ENCODE results near the gene SH3BGRL3.
"Not testable (repeated sequence)": the region's sequence is repeated elsewhere in the genome, so short reads cannot be mapped to it uniquely, and the experiment has no call there.

Gene SH3BGRL3

DNA sequence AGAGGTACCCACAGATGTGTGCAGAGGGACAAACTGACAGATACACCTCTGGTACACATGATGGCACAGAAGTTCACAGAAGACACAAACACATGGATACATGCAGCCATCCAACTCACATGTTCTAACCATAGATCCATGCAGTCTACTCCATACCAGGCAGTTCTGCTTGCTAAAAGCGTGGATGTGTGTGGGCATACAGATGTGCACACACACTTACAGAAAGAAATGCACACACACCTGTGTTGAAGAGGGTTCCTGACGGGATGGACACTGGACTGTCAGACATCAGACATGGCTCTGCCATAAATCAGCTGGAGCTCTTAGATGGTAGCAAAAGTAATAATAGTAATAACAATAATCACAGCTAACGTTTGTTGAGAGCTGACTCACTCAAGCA, 44.7 kb downstream of the SH3BGRL3 start:
- H3K27me3 ChIP-seq (ENCODE audit: insufficient read depth, low read length) = no peaks in the 10 kb centered on the region
- H3K4me2 ChIP-seq (ENCODE audit: low read length) = no peak overlapping the region
- no CpG with 5 or more reads among the region's 3 CpGs for WGBS (ENCODE audit: extremely low coverage, insufficient coverage, insufficient read length)
- no peak overlapping the region for H3K4ac ChIP-seq (ENCODE audit: low read depth, low read length)
- H3K9ac ChIP-seq (ENCODE audit: low read length) = no peak overlapping the region
- no peaks in the 10 kb centered on the region for H3K4me1 ChIP-seq (ENCODE audit: control insufficient read depth in 1 of 2, insufficient read depth in 2 of 2, low read length in 2 of 2)
- no peaks in the 10 kb centered on the region for H3K79me1 ChIP-seq (ENCODE audit: low read length)
- H2BK5ac ChIP-seq (ENCODE audit: low read depth, low read length, poor library complexity) = no peak overlapping the region
- no peak overlapping the region for H4K8ac ChIP-seq (ENCODE audit: low read depth, low read length)
- H3K36me3 ChIP-seq (ENCODE audit: control insufficient read depth in 1 of 2, insufficient read depth in 2 of 2, low read length in 2 of 2) = peaks cover 44 to 49% of the 10 kb centered on the region in 2 experiments
- H4K12ac ChIP-seq (ENCODE audit: low read depth, low read length) = no peak overlapping the region
- no peak overlapping the region for H3K4me3 ChIP-seq (ENCODE audit: low read depth, low read length)
- no peak overlapping the region for H2AFZ ChIP-seq (ENCODE audit: insufficient read depth, low read length, poor library complexity)
- DNase-seq = no peak
- peaks cover 5% of the 10 kb centered on the region for H3K9me3 ChIP-seq (ENCODE audit: insufficient read depth, low read depth, low read length)
- no peak overlapping the region for H2BK120ac ChIP-seq (ENCODE audit: insufficient read depth, low read length, poor library complexity)
- no peak overlapping the region for H2AK5ac ChIP-seq (ENCODE audit: low read length)
- H2BK12ac ChIP-seq (ENCODE audit: low read length) = no peak overlapping the region
- no peak overlapping the region for H3K23ac ChIP-seq (ENCODE audit: low read length)
- no peaks in the 10 kb centered on the region for H3K79me2 ChIP-seq (ENCODE audit: control insufficient read depth, insufficient read depth, low read length, poor library complexity)
- no peak overlapping the region for H3K27ac ChIP-seq (ENCODE audit: low read depth, low read length)
- no peak overlapping the region for H4K91ac ChIP-seq (ENCODE audit: low read depth, low read length)
- no peak overlapping the region for H3K14ac ChIP-seq (ENCODE audit: low read length)
- H3K18ac ChIP-seq (ENCODE audit: low read length) = no peak overlapping the region

DNA sequence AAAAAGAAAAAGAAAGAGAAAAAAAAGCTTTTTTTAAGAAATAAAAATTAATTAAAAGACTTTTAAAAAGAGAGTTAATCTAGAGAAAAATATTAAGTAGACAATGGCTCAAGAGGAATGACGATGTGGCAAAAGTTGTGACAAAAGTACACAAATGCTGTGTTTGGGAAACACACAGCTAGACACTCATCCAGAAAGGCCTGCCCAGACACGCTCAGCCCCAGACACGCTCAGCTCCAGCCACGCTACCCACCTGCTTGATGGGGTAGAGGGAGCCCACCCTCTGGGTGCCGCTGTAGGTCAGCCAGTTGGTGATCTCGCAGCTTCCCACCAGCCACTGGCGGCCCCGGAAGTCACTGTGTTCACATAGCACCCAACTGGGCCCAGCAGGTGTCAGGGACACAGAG, 48.1 kb downstream of the SH3BGRL3 start:
- H3K79me2 ChIP-seq (ENCODE audit: control insufficient read depth, insufficient read depth, low read length, poor library complexity) = no peaks in the 10 kb centered on the region
- no peak overlapping the region for H2AK5ac ChIP-seq (ENCODE audit: low read length)
- H3K4me1 ChIP-seq (ENCODE audit: control insufficient read depth in 1 of 2, insufficient read depth in 2 of 2, low read length in 2 of 2) = no peaks in the 10 kb centered on the region
- no peaks in the 10 kb centered on the region for H3K27me3 ChIP-seq (ENCODE audit: insufficient read depth, low read length)
- H3K14ac ChIP-seq (ENCODE audit: low read length) = peak overlapping the region; percentile 28
- H4K12ac ChIP-seq (ENCODE audit: low read depth, low read length) = no peak overlapping the region
- DNase-seq = peak; percentile 5 to 7
- H3K4me3 ChIP-seq (ENCODE audit: low read depth, low read length) = no peak overlapping the region
- peaks cover 34 to 45% of the 10 kb centered on the region in 2 experiments for H3K36me3 ChIP-seq (ENCODE audit: control insufficient read depth in 1 of 2, insufficient read depth in 2 of 2, low read length in 2 of 2)
- no peak overlapping the region for H2BK120ac ChIP-seq (ENCODE audit: insufficient read depth, low read length, poor library complexity)
- no peak overlapping the region for H2BK5ac ChIP-seq (ENCODE audit: low read depth, low read length, poor library complexity)
- H3K4ac ChIP-seq (ENCODE audit: low read depth, low read length) = no peak overlapping the region
- peaks cover 5% of the 10 kb centered on the region for H3K9me3 ChIP-seq (ENCODE audit: insufficient read depth, low read depth, low read length)
- H3K4me2 ChIP-seq (ENCODE audit: low read length) = no peak overlapping the region
- peak overlapping the region; percentile 17 for H4K91ac ChIP-seq (ENCODE audit: low read depth, low read length)
- no peak overlapping the region for H3K9ac ChIP-seq (ENCODE audit: low read length)
- H3K23ac ChIP-seq (ENCODE audit: low read length) = no peak overlapping the region
- no peak overlapping the region for H2BK12ac ChIP-seq (ENCODE audit: low read length)
- H4K8ac ChIP-seq (ENCODE audit: low read depth, low read length) = peak overlapping the region; percentile 71
- no CpG with 5 or more reads among the region's 8 CpGs for WGBS (ENCODE audit: extremely low coverage, insufficient coverage, insufficient read length)
- no peak overlapping the region for H2AFZ ChIP-seq (ENCODE audit: insufficient read depth, low read length, poor library complexity)
- no peak overlapping the region for H3K27ac ChIP-seq (ENCODE audit: low read depth, low read length)
- no peak overlapping the region for H3K18ac ChIP-seq (ENCODE audit: low read length)
- H3K79me1 ChIP-seq (ENCODE audit: low read length) = no peaks in the 10 kb centered on the region

DNA sequence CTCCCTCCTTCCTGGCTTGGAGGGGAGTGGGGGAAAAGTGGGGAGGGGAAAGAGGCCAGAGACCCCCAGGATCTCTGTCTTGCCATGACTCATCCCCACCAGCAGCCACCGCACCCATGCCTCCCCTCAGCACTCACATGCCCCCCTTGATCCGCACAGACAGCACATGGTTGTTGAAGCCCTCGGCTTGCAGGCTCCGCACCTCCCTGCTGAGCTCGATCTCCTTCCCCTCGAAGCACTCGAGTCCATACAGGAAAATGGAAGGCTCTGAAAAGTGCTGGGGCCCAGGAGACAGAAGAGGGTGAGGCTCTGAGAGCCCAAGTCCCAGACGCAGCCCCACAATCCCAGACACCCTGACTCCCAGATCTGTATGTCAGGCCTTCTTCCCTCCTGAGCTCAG, 48.7 kb downstream of the SH3BGRL3 start:
- DNase-seq = no peak
- H4K91ac ChIP-seq (ENCODE audit: low read depth, low read length) = peak overlapping the region; percentile 17
- no peaks in the 10 kb centered on the region for H3K79me2 ChIP-seq (ENCODE audit: control insufficient read depth, insufficient read depth, low read length, poor library complexity)
- no peaks in the 10 kb centered on the region for H3K4me1 ChIP-seq (ENCODE audit: control insufficient read depth in 1 of 2, insufficient read depth in 2 of 2, low read length in 2 of 2)
- H3K4ac ChIP-seq (ENCODE audit: low read depth, low read length) = no peak overlapping the region
- peaks cover 30 to 40% of the 10 kb centered on the region in 2 experiments for H3K36me3 ChIP-seq (ENCODE audit: control insufficient read depth in 1 of 2, insufficient read depth in 2 of 2, low read length in 2 of 2)
- H3K27me3 ChIP-seq (ENCODE audit: insufficient read depth, low read length) = no peaks in the 10 kb centered on the region
- WGBS (ENCODE audit: extremely low coverage, insufficient coverage, insufficient read length) = no CpG with 5 or more reads among the region's 8 CpGs
- no peak overlapping the region for H3K27ac ChIP-seq (ENCODE audit: low read depth, low read length)
- no peak overlapping the region for H2AFZ ChIP-seq (ENCODE audit: insufficient read depth, low read length, poor library complexity)
- H3K23ac ChIP-seq (ENCODE audit: low read length) = no peak overlapping the region
- H2BK120ac ChIP-seq (ENCODE audit: insufficient read depth, low read length, poor library complexity) = no peak overlapping the region
- H3K4me3 ChIP-seq (ENCODE audit: low read depth, low read length) = no peak overlapping the region
- H3K9ac ChIP-seq (ENCODE audit: low read length) = no peak overlapping the region
- H3K9me3 ChIP-seq (ENCODE audit: insufficient read depth, low read depth, low read length) = peaks cover 3% of the 10 kb centered on the region
- no peak overlapping the region for H3K14ac ChIP-seq (ENCODE audit: low read length)
- H2BK5ac ChIP-seq (ENCODE audit: low read depth, low read length, poor library complexity) = no peak overlapping the region
- no peak overlapping the region for H2BK12ac ChIP-seq (ENCODE audit: low read length)
- H3K18ac ChIP-seq (ENCODE audit: low read length) = no peak overlapping the region
- no peaks in the 10 kb centered on the region for H3K79me1 ChIP-seq (ENCODE audit: low read length)
- H2AK5ac ChIP-seq (ENCODE audit: low read length) = no peak overlapping the region
- no peak overlapping the region for H4K8ac ChIP-seq (ENCODE audit: low read depth, low read length)
- no peak overlapping the region for H4K12ac ChIP-seq (ENCODE audit: low read depth, low read length)
- no peak overlapping the region for H3K4me2 ChIP-seq (ENCODE audit: low read length)

DNA sequence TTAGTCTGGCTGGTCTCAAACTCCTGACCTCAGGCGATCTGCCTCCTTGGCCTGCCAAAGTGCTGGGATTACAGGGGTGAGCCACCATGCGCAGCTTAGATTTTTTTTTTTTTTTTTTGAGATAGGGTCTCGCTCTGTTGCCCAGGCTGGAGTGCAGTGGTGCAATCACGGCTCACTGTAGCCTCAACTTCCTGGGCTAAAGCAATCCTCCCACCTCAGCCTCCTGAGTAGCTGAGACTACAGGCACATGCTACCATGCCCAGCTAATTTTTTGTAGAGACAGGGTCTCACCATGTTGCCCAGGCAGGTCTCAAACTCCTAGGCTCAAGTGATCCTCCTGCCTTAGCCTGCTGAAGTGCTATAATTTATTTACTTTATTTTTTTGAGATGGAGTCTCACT, 49.5 kb downstream of the SH3BGRL3 start:
- not testable (repeated sequence) for H4K91ac ChIP-seq (ENCODE audit: low read depth, low read length); H3K23ac ChIP-seq (ENCODE audit: low read length); H3K14ac ChIP-seq (ENCODE audit: low read length); H2BK120ac ChIP-seq (ENCODE audit: insufficient read depth, low read length, poor library complexity); H4K12ac ChIP-seq (ENCODE audit: low read depth, low read length); H3K9me3 ChIP-seq (ENCODE audit: insufficient read depth, low read depth, low read length); H2BK5ac ChIP-seq (ENCODE audit: low read depth, low read length, poor library complexity); H3K27ac ChIP-seq (ENCODE audit: low read depth, low read length); H2AK5ac ChIP-seq (ENCODE audit: low read length); H3K4ac ChIP-seq (ENCODE audit: low read depth, low read length); H3K4me3 ChIP-seq (ENCODE audit: low read depth, low read length); DNase-seq; H3K18ac ChIP-seq (ENCODE audit: low read length); H3K27me3 ChIP-seq (ENCODE audit: insufficient read depth, low read length); H2AFZ ChIP-seq (ENCODE audit: insufficient read depth, low read length, poor library complexity); H4K8ac ChIP-seq (ENCODE audit: low read depth, low read length); H3K79me2 ChIP-seq (ENCODE audit: control insufficient read depth, insufficient read depth, low read length, poor library complexity); H3K9ac ChIP-seq (ENCODE audit: low read length); H3K4me1 ChIP-seq (ENCODE audit: control insufficient read depth in 1 of 2, insufficient read depth in 2 of 2, low read length in 2 of 2); H3K4me2 ChIP-seq (ENCODE audit: low read length); H3K79me1 ChIP-seq (ENCODE audit: low read length); H2BK12ac ChIP-seq (ENCODE audit: low read length)
- no CpG with 5 or more reads among the region's 4 CpGs for WGBS (ENCODE audit: extremely low coverage, insufficient coverage, insufficient read length)
- H3K36me3 ChIP-seq (ENCODE audit: control insufficient read depth in 1 of 2, insufficient read depth in 2 of 2, low read length in 2 of 2) = peaks cover 24 to 32% of the 10 kb centered on the region in 2 experiments

Measured in trophoblast cell (in vitro differentiated cells and primary cell).